GM21390 (cell line): ENCODE results near the gene EPHB1.

Source experiments
- ATAC-seq: cut with Tn5 transposase; IDR thresholded peaks from one replicate; pipeline ENCODE4 v1.9.1; 2021; ENCODE audit not compliant: unreplicated experiment

EPHB1 gene

DNA sequence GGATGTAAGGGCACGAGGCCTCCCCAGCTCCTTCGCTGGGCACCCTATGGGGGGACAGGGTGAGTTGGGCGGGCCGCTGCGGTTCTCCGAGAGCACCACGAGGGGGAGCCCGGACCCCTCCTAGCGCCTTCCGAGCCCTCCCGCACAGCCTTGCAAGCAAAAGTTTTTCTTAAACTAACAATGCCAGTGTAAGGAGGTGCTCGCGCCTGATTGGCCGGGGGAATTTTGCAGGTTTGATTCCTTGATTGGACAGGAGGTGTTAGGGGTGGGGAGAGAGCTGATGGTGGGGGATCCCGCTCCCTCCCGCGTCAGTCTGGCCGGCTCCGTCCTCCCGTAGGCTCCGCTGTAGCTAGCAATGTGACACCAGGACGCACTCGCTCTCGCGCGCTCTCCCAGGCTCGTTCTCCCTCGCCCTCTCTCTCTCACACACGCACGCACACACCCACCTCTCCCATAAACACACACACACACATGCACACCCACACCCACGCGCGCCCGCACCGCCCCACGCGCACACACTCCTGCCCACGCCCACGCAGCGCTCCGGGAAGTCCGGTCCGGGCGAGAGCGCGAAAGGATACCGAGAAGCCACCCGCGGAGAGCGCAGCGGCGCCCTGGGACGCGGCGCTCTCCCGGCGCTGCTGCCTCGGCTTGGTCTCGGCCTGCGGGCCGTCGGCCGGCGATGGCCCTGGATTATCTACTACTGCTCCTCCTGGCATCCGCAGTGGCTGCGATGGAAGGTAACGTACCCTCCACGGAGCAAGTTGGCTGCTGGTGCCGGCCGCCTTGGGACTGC, at the start of gene EPHB1:
Gene EPHB1, plus strand, starts transcription at position 311 of the 796 bp plus-strand sequence.
- peak; percentile 75 for ATAC-seq

DNA sequence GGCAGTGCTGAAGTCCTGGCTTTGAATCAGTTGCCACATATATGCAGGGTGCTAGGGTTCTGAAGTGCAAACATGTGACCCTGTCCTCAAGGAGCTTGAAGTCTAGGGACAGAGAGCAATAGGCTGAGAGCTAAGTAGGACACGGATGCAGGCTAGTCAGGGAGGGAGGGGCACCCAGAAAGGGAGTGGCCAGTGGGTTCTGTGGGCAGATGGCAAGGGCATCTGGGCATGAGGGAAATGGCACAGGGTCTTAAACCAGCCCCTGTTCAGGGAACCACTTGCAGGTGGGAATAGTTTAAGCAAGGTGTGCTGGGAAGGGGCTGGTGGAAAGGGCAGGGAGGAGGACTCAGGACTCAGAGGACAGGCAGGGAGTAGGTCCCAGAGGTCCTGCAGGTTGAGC, 46.4 kb upstream of the EPHB1 start:
- ATAC-seq: no peak

DNA sequence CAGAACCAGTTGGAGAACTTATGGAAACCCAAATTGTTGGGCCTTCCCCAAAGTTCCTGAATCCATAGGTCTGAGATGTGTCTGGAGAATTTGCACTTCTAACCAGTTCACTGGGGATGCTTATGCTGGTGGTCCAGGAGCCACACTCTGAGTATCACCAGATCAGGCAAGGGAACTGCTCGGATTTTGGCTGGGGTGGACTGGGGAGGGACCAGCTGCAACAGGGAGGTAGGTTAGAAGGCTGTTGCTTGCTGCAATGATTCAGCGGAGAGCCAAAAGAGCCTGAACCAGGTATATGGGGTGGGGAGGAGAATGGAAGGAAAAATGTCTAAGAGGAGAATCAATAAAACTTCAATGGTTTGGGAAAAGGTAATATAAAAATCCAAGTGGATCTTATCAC, 45.9 kb upstream of the EPHB1 start:
- ATAC-seq: no peak

DNA sequence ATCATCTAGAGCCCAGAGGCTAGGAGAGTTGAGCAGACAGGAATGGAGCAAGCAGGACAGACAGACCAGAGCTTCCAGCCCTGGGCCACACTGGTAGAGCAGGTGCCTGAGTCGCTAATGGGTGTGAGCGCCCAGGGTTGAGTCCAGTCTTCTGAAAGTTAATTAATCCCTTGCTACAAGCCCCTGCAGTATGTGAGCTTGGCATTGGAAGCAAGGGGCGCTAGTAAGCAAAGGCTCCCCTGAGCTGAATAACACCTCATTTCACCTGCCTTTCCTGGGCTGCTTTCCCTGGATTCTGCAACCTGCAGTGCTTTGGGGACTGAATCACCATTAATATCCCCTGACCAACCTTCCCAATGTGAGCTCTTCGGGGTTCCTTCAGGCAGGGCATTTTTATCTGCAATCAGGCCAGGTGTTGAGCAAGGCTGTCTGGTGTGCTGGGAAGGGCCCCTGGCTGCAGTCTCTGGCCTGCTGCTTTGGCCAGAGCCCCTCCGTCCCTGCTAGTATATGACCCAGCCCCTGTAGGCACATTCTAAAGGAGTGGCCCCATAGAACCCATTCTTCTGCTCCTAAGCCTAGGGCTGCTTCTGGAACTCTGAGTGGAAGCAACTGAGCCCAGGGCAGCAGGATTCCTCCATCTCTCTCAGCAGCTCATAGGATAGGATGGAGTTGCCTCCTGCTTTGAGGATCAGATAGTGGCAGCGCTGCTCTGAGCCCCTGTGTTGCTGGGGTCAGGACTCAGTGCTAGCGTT, 45.1 kb upstream of the EPHB1 start:
- ATAC-seq: no peak

DNA sequence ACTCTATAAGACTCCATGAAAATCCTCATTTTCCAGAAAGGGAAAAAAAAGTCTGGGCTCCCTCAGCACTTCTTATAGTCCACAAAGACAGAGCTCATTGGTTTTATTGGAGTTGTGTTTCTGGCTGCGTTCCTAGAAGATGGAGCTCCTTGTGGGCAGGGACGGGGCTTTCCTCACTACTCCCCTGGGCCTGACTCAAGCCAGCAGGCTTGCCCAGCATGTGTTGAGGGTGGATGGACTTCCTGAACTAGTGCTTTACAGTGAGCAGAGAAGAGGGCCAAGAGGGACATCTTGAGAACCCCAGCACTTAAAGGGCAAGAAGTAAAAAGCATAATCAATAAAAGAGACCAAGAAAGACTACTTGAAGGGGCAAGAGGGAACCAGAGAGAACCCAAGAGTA, 43.2 kb upstream of the EPHB1 start:
- no peak for ATAC-seq

DNA sequence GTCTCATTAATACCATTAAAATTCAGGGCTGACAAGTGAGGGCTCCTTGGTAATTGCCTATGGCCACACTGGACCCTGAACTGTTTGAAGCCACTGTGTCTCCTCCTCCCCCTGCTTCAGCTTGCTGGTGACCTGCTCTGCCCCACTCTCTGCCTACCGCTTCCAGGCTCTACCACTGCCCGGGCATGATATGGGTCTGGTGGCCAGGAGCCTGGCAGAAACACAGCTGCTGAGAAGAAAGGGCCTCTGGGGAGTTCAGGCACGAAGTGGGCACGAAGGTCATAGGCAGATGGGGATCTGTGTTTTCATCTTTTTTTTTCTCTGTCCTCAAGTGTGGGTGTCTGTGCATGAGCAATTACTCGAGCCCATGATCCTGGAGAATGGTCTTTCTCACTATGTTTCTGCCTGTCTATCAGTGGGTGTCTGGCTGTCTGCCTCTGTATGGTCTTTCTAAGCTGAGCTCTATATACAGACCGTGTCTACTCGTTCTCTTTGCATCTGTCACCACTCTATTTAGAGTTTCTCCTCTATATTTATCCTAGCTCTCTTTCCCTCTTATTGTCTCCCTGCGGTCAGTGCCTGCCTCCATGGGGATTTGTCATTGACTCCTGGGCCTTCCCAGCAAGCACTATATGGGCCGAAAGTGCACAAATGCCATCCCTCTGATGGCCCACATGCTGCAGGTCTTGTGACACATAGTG, 42.1 kb upstream of the EPHB1 start:
- ATAC-seq: no peak

DNA sequence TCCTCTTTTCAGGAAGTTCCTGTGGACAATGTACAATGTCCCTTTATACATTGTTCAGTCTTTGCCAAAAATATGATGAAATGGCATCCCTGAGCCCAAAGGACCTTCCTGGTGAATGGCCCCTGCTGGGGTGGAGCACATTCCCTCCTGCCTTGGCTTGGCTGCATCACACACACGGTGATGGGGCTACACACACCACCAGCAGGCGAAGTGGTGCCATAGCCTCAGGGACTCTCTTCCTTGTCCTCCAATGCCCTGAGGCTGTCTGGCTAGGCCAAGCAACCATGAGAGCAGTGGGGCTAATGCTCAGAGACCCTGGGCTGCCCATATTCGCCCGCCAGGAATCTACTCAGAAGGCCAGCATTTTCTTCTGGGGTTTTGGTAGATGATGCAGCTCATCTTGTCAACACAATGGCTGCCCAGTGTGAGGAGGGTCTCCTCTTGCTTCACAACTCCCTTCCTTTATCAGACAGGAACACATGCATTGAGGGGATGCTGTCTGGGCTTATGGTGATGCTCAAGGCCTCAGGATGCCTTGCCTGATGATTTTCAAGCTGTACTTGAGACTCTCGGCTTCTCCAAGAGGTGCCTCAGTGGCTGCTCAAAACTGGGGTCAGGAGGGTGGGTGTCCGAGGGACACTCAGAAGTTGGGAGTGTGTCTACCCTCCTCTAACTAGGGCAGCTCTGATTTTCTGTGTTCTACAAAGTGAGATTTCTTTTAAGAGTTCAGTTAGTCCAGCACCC, 40.9 kb upstream of the EPHB1 start:
- ATAC-seq: no peak

DNA sequence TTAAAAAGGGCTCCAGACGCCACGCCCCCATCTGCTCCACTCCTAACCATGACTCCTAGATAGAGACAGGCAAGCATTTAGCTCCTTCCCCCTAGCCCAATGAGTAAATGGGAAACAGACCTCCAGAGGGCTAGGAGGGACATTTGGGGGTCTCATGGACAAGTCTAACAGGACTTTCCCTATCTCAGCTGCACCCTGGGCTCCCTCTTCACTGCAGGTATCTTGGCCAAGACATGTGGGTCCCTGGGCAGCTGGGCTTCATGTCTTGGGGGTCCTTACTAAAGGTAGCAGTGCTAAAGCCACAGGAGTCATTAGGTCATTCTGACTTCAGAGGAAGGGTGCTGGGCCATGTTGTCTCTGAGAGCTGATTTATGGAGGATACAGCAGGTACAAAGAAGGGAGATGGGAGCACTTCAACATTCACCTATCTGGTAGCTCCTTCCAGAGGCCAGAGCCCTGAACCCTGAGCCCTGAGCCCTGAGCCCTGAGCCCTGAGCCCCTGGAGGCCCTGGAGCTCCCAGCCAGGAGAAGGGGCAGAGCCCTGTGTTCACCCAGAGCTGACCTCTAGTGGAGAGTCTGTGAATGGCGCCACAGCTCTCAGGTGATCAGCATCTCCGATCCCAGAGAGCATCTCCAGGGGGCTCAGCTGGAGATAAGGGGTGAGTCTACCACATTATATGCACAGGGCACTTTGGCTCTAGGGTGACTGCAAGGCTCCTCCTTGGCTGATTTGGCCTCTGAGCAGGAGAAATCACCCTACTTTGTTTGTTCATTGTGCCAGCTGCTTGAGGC, 40.1 kb upstream of the EPHB1 start:
- peak; percentile 93 for ATAC-seq

DNA sequence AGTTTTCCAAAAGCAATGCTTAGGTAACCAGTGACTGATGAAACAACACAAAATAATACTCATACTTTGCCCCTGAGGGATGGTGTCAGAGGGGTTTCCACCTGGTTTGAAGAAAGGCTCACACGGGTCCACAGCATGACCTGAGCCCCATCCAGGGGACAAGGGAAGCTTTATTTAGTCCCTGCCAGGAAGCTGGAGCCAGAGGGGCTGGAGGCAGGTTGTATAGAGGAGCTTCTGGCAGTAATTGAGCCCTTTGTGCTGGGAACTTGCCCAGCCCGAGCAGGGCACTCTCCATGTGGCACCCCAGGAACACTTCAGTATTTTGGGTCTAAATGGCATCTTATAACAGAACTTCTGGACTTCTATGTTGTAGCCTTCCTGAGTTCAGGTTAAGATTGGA, 39.2 kb upstream of the EPHB1 start:
- no peak for ATAC-seq

DNA sequence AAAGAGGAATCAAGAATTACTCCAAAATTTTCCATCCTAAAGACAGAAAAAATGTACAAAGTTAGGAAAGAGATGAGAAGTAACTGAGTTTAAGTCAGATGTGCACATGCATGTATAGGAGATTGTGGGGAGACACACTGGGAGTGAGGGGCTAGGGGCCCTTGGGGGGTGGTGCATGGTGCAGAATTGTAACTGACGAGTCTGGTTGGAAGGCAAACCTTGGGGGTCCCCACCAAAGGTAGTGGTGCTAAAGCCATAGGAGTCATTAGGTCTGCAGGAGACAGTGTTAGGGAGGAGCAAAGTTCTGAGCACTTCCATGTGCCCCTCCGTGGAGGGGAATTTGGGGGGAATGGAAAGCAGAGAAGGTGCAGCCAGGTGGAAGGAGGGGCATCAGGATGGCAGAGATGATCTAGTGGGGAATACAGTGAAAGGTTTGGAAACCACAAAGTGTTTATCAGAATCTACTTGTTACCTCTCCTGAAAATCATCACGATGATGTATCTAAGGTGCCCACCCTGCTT, 37.5 kb upstream of the EPHB1 start:
- no peak for ATAC-seq

DNA sequence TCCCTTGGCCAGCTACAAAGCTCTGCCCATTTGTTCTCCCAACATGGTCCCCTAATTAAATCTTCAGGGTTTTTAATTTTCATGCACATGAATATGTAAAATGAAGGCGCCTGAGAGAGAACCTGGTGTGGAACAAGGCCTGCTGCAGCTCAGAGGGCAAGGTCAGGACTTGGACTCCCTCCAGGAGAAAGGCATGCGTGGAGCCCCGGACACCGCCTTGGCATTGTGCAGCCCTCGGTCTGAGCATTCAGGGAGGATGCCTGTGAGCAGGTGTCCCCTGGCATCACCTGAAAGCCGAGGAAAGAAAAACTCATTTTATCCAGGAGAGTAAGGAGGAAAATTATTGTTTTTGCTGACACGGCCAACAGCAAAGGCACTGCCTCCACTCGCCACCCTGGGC, 33.8 kb upstream of the EPHB1 start:
- ATAC-seq: no peak

DNA sequence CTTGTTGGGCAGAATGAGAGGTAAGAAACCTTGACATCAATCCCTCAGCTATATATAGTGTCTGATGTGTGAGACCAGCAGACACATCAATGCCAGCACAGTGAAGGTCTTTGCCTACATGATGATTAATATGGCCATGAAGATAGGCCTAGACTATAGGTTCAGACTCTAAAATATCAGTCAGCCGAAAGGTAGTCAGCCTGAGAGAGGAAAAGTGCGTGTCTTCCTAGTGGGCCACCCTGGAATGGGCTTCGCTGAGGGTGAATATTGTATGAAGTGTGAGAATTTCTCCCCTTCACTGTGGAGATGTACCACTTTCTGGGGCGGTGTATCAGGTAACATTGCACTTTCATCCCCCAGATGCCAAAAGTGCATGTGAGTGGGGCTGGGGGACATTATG, 33.0 kb upstream of the EPHB1 start:
- no peak for ATAC-seq

DNA sequence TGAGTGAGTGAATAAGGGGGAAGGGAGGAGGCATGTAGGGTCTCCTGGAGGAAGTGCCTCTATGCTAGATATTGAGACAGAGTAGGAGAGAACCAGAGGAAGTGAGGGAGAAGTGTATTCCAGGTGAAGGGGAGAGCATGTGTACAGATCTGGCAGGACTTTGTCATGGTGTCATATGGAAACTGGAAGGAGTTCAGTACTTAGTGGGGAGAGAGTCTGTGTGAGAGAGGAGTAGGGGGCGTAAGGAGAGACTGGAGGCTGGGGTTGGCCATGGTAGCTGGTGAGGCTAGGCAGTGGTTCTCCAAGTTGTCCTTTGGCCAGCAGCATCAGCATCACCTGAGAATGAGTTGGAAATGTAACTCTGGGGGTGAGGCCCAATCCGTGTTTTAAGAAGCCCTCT, 29.6 kb upstream of the EPHB1 start:
- ATAC-seq: no peak

DNA sequence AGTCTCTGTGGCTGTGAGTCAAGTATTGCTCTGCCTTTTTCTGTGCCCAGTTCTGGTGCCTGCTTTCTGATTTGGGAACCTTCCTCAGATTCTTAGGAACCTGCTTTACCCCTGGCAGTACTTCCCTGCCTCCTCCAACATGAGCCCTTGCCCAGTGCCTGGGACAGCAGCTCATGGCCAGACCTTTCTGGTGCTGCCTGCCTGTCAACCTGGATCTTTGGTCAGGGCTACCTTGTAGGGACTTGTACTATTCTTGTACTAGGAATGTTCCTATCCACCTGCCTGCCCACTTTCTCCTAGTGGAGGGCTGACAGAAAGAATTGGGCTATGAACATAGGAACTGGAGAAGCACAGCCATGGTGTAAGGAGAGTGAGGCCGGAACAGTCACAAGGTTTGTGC, 28.8 kb upstream of the EPHB1 start:
- ATAC-seq: no peak

DNA sequence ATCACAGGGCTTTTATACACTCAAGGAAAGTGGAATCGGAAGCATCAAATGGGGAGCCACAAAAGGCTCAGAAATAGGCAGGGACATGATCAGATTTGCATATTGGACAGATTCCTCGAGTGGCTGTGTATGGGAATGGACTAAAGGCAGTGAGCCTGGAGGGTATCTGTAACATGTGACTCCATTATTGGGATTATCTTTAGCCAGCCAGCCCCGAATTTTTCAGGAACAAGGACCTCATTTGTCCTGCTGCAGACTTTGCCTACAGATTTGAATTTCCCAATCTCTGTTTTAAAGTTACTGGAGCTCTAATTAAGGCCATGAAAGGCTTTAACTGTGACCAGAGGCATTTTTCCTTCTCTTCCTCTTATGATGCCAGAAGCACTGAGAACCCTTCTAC, 26.9 kb upstream of the EPHB1 start:
- ATAC-seq: no peak

DNA sequence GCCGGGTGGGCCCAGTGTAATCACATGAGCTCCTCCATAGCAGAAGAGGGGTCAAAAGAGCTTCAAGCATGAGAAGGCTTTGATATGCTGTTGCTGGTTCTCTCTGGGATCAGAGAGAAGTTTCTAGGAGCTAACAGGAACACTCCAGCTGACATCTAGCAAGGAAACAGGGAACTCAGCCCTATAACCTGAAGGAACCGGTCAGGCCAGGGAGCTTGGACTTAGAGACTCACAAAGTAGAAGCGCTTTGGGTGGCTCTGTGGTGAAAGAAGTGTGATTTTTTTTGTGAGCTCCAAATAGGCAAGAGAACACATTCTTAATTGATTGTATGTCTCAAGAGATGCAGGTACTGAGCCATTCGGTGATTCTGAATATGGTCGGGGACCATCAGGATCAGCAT, 26.2 kb upstream of the EPHB1 start:
- no peak for ATAC-seq

DNA sequence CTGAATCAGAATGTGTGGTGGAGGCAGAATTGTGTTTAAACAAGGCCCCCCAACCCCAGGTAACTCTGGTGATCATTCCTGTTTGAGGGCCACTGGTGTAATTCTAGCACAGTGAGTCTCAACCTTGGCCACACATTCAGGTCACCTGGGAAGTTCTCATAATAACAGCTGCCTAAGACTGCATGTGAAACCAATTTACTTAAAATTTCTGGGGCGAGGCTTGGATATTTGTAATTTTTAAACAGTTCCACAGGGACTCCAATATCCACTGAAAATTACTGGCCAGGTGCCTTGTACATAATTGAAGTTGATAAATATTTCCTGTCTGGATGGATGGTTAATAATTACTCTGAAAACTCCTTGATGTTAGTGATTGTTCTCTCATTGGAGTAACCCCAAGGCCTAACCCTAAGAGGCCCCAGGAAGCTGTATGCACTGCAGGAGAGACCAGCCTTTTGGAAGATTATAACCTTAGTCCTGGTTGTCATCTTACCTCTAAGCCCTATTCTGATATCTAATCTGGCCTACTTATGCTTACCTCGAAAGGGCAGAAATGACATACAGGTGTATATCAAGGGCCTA, 25.7 kb upstream of the EPHB1 start:
- no peak for ATAC-seq

DNA sequence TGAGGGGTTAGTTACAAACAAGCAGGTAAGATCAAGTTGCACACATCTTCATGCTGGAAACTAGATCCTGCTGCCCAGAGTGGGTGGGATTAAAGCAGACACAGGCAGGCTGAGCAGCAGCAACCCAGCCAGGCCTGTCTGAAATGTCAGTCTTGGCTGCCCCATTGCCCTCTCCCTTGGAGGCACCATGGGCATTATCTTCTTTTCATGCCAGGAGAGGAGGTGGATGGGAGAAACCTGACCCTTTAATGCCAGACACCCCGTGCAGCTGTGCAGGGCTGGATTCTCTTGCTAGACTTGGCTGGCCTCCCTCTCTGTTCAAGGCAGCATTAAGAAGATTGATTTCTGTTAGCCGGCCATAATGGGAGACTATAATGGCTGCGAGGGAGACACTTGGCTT, 23.0 kb upstream of the EPHB1 start:
- no peak for ATAC-seq

DNA sequence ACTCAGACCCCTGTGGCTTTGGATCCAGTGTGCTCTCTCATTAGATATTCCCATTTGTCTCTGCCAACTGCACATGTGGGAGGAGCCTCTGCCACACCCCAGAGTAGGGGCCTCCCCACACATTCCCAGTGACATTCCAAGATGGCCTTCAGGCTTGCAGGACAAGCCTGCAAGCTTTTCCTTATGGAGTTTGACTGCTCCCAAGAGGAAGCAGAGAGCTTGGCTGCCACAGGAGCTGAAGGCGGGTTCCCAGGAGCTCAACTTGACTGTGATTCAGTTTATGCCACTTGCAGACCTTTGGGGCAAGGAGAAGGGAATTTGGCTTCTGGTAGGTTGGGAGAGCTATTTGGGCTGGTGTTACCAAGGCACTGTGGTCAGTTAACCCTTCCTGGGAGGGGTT, 22.5 kb upstream of the EPHB1 start:
- no peak for ATAC-seq

DNA sequence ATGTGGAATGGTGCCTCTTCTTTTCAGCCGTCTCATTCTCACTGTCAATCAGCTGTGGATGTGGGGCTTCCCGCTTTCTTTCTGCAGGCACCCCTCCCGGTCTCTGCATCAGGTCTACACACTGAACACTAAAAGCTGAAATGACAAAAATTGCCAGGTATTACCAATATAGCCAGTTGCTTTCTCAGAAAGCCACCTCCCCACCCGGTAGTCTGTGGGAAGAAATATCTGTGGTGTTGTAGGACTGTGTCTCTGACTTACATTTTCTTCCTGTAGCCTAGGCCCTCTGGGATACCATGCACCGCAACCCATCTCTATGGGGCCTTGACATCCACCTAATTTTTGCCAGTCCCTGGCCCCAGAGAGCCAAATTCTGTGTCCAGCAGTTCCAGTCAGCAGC, 19.2 kb upstream of the EPHB1 start:
- no peak for ATAC-seq
